Myocyte (in vitro differentiated cells): ENCODE data around the gene PTPRN2. TPM values are rescaled to one million over a fixed set of nuclear protein-coding genes. Genes with fewer than 3 reads are reported as not detected.
"Not testable (repeated sequence)": the region's sequence is repeated elsewhere in the genome, so short reads cannot be mapped to it uniquely, and the experiment has no call there.

Source experiments
- DNase-seq: peaks from one replicate; pipeline ENCODE4 v3.0.0-alpha.2; 2012; ENCODE audit warnings: low read depth
- total RNA-seq: library from RNA; depleted of rRNA; stranded (reverse); fragments of >200 nt; gene quantifications from 2 replicates; pipeline ENCODE4 v1.2.3, GENCODE V29; 2014

Gene PTPRN2
- total RNA-seq, 1 donor from 2014 or later = 0.24 TPM

- DNase-seq = no peak
Measured at GRCh38 chr7:157928171-157928794, 659.3 kb downstream of the PTPRN2 start.

- no peak for DNase-seq
Measured at GRCh38 chr7:157927313-157927925, 660.2 kb downstream of the PTPRN2 start.

GRCh38 chr7:157926521-157927150 is 661.0 kb downstream of the PTPRN2 start:
- no peak for DNase-seq

- DNase-seq = no peak
Measured at GRCh38 chr7:157926107-157926506, 661.5 kb downstream of the PTPRN2 start.

GRCh38 chr7:157925383-157925875 is 662.2 kb downstream of the PTPRN2 start:
- DNase-seq = no peak

- no peak for DNase-seq
Measured at GRCh38 chr7:157923903-157924630, 663.6 kb downstream of the PTPRN2 start.

- no peak for DNase-seq
Measured at GRCh38 chr7:157922576-157922975, 665.0 kb downstream of the PTPRN2 start.

GRCh38 chr7:157918326-157919080 is 669.1 kb downstream of the PTPRN2 start:
- DNase-seq = no peak

GRCh38 chr7:157916946-157917640 is 670.5 kb downstream of the PTPRN2 start:
- no peak for DNase-seq

GRCh38 chr7:157910446-157910845 is 677.2 kb downstream of the PTPRN2 start:
- DNase-seq = no peak

- DNase-seq = not testable (repeated sequence)
Measured at GRCh38 chr7:157910045-157910444, 677.6 kb downstream of the PTPRN2 start.

GRCh38 chr7:157909370-157909769 is 678.3 kb downstream of the PTPRN2 start:
- DNase-seq = no peak

GRCh38 chr7:157908006-157908782 is 679.4 kb downstream of the PTPRN2 start:
- no peak for DNase-seq

GRCh38 chr7:157907091-157907490 is 680.5 kb downstream of the PTPRN2 start:
- DNase-seq = no peak

GRCh38 chr7:157906583-157906982 is 681.0 kb downstream of the PTPRN2 start:
- DNase-seq = no peak

- DNase-seq = no peak
Measured at GRCh38 chr7:157905651-157906461, 681.8 kb downstream of the PTPRN2 start.

- no peak for DNase-seq
Measured at GRCh38 chr7:157904866-157905570, 682.6 kb downstream of the PTPRN2 start.

GRCh38 chr7:157904211-157904865 is 683.3 kb downstream of the PTPRN2 start:
- no peak for DNase-seq
